Fibroblast of peridontal ligament (primary cell): ENCODE results near the gene ENOX1.

Source experiments
- DNase-seq: peaks from one replicate; pipeline ENCODE4 v3.0.0-alpha.2; 2010; ENCODE audit errors: extremely low read depth

Gene ENOX1

GRCh38 chr13:43785650-43786471 is 911 bp downstream of the ENOX1 start:
- DNase-seq, result peak; percentile 78

GRCh38 chr13:43785261-43785649 is 1.5 kb downstream of the ENOX1 start:
- DNase-seq, result no peak

DNA sequence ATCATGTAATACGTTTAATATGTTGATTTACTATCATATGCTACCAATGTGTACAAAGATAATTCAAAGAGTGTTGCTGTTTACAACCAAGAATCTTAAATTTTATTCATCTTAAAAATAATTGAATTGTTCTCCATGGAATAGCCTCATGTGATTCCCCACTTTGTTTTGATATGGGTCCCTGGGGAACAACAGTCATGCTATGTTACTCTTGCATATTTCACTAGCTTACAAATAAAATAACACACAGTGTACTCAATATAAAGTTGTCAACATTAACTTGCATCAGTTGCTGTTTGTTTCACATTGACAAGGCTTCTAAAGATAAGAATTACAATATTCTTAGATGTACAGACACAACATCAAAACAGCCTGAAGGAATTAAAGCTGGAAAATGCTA is 2.3 kb downstream of the ENOX1 start:
- DNase-seq, result peak; percentile 47

- DNase-seq, result peak; percentile 70
Observed at GRCh38 chr13:43783820-43784219, 3.0 kb downstream of the ENOX1 start.

DNA sequence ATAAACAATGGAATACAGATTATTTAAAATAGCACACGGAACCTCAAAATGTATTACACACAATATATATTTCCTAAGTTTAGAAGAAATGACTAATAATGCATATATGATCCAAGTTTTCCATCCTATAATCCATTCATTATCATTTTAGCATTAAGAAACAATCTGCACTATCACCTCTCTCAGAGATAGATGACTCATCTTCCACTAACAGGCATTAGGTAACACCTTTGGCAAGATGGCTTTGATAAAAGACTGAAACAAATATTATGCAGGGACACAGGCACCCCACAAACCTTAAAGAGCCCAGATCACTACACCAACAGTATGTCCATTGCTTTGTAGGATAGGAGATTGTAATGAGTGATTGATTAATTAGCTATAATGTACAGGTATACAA is 4.1 kb downstream of the ENOX1 start:
- no peak for DNase-seq

DNA sequence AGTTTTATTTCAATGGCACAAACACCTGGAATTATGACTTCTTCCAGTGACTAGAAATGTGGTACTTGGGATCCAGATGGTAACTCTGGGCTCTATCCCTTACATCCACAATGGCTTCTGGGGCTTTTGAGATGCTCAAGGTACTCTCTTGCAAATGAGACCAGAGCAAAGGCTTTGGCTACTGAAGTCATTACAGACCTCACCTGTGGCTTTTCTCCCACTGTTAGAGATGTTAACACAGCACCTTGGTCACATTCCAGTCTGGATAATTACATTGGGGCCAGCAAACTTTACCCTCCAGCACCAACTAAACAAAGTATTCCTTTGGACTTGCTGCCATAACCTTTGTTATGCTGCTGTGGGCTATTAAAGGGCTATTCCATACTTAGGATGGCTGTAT is 6.1 kb downstream of the ENOX1 start:
- no peak for DNase-seq

DNA sequence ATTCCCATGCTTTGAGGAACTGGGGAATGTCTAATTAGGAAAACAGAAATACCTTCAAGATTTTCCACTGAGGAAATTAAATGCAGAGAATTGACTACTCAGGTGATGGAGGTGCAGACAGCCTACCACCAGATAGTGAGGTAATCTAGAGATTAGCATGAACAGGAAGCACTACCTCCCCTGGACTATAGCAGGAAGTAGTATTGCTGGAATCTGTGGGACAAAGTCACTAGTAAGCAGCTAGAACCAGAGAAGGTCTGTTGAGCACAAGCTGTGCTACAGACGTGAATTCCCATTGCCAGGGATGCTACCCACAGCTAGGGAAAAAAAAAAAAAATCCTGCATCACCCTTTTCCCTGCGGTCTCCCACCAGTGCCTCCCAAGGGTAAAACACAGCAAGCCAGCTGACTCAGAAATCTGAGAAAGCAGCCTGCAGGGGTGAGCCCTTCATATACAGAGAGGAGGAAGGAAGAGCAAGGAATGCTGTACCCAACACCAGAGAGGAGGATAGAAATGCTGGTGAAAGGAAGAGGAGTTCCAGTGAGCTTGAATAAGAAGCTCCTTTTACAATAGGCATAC is 10.2 kb downstream of the ENOX1 start:
- DNase-seq, result peak; percentile 38

- DNase-seq, result no peak
Observed at GRCh38 chr13:43776006-43776405, 10.8 kb downstream of the ENOX1 start.

- peak; percentile 30 for DNase-seq
Observed at GRCh38 chr13:43773602-43774001, 13.2 kb downstream of the ENOX1 start.

GRCh38 chr13:43770871-43771270 is 15.9 kb downstream of the ENOX1 start:
- no peak for DNase-seq

DNA sequence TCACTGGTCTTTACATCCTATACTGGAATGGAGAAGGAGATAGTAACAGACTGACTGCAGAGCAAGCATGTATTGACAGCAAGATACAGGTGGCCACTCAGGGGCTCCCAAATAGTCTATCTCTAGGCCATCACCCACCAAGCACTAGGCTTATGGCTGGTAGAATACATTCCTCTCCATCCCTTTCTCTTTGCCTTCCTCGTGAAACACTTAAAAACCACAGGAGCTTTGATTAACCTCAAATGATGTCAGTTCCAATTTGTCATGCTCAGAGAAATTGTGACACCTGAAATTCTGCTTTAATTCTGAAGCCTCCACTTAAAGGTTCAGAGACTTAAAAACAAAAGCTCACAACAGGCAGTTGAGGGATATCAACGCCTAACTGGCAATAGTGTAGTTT is 17.2 kb downstream of the ENOX1 start:
- DNase-seq, result no peak

DNA sequence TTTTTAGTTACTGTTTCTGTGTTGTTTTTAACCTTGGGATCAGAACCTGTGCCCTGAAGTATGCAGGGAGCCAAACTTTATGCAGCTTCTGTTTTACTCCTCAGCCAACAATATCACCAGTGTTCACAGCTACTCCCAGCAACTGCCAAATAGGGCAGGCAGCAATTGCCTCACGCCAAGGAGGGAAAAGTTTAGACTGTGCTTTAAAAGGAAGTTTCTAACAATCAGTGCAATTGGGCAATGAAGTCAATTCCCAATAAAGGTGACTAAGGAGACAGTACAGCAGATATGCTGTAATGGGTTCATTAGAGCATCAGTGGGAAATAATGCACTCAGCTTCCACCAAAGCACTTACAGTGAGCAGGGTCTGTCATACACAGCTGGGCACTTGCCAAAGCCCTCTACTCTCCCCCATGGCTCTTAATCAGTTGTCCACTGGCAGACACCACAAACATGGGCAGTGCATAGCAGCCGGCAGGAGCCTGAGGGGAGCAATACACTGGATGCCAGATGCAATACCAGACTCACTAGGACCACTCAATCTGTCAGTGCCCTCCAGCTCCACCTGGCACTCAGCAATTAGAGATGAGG is 19.3 kb downstream of the ENOX1 start:
- DNase-seq, result peak; percentile 45

GRCh38 chr13:43766725-43767124 is 20.0 kb downstream of the ENOX1 start:
- DNase-seq, result no peak

- DNase-seq, result no peak
Observed at GRCh38 chr13:43764349-43764748, 22.4 kb downstream of the ENOX1 start.

DNA sequence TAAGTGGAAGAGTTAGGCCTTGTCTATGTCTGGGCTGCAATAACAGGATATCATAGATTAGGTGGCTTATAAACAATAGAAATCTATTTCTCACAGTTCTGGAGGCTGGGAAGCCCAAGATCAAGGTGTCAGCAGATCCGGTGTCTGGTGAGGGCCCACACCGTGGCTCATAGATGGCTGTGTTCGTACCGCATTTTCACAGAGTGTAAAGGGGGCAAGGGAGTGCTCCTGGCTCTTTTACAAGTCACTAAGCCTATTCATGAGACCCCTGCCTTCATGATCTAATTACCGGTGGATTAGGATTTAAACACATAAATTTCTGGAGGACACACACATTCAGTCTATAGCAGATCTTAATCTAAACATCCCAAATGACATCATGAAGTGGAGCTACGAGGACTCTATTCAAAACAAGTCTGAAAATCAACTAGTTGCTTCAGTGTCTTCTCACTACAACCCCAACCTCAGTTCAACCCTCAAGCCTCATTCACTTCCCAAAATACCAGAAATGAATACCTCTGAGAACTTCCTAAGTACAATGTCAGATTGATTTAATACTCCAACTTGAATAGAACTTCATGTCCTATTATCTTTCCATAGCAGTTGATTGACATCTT is 23.5 kb downstream of the ENOX1 start:
- DNase-seq, result no peak

DNA sequence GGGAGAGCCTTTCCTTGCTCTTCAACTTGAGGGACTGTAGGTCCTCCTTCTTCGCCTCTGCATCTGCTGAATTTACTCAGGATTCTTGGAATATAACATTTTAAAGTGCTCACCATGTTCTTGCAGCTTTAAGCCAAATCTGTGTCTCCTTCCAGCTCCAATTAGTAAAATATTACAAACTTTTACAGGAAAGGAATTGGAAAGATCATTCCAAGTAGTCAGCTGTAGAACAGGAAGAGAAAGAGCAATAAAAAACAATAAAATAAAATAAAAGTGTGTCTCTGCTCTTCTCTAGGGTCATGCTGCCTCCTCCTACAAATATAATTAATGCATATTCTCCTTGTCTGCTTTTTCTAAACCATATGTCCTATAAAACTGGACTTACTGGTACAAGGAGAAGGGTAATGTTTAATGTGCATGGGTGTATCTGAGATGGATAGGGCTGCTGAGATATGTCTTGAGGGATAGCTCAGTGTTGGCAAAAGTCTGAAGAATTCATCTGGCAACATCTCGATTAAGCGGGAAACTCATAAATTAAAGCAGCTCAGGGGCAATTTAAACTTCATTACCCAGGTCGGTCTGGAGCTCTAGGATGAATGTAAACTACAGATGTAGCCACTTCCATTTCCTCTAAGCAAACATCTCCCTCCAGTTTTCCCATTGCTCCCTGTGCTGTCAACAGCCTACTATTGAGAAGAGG is 25.0 kb downstream of the ENOX1 start:
- no peak for DNase-seq

- DNase-seq, result no peak
Observed at GRCh38 chr13:43760257-43760656, 26.5 kb downstream of the ENOX1 start.

DNA sequence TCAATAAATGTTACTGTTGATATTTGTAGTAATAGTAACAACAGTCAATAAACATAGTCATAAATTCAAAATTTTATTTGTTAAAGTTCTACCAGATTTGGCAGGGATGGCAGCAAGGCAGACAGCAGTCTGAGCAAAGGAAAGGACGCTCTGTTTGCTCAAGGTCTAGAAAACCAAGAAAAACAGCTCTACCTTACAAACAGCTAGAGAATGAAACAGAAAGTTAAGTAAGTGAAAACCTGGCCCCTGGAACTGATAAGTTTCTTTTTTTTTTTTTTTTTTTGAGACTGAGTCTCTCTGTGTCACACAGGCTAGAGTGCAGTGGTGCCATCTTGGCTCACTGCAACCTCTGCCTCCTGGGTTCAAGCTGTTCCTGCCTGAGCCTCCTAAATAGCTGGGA is 27.9 kb downstream of the ENOX1 start:
- no peak for DNase-seq

DNA sequence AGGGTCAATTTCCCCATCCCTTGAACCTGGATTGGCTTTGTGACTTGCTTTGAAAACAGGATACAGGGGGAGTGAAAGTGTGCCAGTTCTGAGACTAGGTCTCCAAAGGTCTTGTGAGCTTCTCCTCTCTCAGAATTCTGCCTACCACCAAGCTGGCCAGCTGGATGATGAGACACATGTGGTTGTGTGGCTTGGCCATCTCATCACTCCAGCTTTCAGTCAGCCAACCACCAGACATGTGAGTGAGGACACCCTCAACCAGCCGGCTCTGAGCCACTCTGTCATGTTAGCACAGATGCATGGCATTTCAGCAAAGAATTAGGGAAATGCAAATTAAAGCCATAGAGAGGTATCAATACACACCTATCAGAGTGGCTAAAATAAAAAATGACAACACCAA is 29.5 kb downstream of the ENOX1 start:
- DNase-seq, result no peak

- no peak for DNase-seq
Observed at GRCh38 chr13:43755844-43756243, 30.9 kb downstream of the ENOX1 start.

DNA sequence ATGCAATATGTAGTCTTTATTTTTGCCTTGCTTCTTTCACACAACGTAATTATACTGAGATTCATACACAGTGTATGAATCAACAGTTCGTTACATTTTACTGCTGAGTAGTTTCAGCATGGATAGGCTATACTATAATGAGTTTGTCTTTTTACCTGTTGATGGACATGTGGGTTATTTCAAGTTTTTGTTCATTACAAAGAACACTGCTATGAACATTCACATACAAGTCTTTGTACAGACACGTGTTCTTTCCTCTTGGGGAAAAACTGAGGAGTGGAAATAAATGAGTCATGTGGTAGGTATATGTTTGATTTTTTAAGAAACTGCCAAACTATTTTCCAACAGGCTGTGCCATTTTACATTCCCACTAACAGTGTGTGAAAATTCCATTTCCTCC is 35.1 kb downstream of the ENOX1 start:
- DNase-seq, result peak; percentile 27

- no peak for DNase-seq
Observed at GRCh38 chr13:43749503-43749902, 37.3 kb downstream of the ENOX1 start.
